GM12801 (cell line): ENCODE measurements around the gene MYO16.

Experiments used
- TF ChIP-seq, protein P1 (sequence below): IDR thresholded peaks from one replicate; pipeline ENCODE4 v1.5.1; 2011; ENCODE audit warnings: control low read depth; ENCODE audit not compliant: insufficient read length; ENCODE audit errors: extremely low read depth

MYO16 gene

DNA sequence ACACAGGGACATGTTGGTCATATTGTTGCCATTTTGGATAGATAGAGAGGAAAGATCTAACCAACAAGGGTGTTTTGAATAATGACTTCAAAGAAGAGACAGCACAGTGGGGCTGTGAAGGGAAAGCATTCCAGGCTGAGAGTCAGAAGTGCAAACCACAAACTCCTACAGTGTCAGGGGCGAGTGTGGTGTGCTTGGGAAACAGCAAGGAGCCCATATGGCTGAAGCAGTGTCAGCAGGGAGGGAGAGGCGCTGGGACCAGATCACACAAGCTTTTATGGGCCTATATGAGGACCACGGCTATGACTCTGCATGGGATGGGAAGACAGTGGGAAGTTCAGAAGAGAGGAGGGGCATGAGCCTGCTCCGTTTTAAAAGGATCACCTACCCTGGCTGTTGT is 166.4 kb downstream of the MYO16 start:
- TF ChIP-seq, protein P1, sequence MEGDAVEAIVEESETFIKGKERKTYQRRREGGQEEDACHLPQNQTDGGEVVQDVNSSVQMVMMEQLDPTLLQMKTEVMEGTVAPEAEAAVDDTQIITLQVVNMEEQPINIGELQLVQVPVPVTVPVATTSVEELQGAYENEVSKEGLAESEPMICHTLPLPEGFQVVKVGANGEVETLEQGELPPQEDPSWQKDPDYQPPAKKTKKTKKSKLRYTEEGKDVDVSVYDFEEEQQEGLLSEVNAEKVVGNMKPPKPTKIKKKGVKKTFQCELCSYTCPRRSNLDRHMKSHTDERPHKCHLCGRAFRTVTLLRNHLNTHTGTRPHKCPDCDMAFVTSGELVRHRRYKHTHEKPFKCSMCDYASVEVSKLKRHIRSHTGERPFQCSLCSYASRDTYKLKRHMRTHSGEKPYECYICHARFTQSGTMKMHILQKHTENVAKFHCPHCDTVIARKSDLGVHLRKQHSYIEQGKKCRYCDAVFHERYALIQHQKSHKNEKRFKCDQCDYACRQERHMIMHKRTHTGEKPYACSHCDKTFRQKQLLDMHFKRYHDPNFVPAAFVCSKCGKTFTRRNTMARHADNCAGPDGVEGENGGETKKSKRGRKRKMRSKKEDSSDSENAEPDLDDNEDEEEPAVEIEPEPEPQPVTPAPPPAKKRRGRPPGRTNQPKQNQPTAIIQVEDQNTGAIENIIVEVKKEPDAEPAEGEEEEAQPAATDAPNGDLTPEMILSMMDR = no peak

DNA sequence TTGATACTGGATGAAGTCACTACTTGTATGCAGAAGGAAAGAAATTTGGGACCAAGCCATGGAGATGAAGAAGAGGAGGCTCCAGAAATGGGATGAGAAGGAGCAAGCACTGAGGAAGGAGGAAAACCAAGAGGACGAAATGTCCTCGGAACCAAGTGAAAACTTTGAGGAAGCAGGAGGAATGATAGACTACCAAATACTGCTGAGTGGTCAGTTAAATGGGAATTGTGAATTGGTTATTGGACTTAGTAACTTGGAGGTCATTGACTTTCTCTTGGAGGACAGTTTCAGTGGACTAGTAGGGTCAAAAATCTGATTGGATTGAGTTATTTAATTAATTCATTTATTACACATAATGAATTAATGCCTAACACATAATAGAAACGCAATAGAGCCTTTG is 167.9 kb downstream of the MYO16 start:
- TF ChIP-seq, protein P1 = no peak

DNA sequence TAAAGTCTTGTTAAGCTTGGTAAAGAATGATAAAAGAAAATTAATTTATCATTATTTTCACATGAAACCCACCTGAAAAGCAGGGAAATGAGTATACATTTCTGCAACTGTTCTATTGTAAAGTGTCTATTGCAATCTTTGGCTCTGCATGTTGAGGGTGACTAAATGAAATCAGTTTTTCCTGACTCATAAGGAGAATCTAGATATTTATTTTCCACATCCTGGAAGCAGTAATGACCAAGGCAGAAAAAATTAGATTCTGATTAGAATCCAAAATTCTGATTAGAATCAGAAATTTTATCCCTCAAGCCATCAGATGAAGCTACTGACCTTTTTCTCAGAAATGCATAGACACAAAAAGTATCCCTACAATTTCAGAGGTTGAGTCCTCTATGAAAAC is 178.4 kb downstream of the MYO16 start:
- TF ChIP-seq, protein P1 = no peak

DNA sequence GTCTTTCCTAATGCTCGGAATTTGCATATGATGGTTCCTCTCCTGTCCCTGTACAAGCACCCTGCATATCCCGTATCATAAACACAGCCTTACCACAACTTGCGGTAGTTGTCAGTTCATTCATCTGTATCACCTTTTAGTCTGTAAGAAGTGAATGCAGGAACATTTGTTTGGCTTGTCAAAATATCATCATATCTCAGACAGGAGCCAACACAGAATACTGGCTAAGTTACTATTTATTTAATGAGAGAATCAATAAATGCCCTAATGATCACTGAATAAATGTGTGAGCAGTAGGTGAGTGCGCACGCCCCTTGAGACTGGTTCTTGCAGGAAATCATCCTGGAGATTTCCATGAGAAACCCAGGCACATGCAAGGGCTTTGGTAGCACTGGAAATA is 182.8 kb downstream of the MYO16 start:
- TF ChIP-seq, protein P1 = no peak

DNA sequence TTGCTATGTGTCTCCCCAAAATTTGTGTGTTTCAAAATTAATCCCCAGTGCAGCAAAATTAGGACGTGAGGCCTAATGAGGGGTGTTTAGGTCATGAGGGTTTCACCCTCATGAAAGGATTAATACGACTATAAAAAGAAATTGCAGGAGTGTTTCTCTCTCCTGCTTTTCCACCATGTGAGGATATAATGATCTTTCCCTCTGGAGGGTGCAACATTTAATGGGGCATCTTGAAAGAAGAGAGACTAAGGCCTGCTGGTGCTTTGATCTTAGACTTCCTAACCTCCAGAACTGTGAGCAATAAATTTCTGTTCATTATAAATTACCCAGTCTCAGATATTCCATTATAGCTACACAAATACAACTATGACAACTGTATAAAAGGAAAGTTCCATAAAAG is 183.2 kb downstream of the MYO16 start:
- TF ChIP-seq, protein P1 = no peak

DNA sequence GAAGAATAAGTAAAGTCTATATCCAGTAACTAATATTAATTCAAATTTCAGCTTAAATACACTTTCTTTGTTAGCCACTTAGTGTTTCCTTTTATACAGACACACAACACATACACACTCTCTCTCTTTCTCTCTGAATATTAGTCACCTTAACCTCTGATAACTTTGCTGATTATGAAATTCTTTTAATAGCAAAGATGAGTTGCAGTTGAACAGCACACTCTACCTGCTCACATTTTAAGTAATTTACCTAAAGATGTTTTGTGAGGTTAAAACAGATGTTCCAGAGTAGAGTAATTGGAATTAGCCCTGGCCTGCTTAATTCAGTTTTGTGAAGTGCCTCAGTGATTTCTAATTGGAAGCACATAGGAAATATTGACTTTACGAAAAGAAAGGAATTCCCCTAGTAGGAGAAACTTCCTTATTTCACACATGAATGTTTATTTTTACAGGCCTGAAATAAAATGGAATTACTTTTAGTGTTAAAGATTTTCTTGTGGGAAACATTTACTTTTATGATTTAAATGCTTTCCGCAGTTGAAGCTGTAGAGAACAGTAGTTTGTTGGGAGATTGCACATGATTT is 184.3 kb downstream of the MYO16 start:
- TF ChIP-seq, protein P1 = no peak

DNA sequence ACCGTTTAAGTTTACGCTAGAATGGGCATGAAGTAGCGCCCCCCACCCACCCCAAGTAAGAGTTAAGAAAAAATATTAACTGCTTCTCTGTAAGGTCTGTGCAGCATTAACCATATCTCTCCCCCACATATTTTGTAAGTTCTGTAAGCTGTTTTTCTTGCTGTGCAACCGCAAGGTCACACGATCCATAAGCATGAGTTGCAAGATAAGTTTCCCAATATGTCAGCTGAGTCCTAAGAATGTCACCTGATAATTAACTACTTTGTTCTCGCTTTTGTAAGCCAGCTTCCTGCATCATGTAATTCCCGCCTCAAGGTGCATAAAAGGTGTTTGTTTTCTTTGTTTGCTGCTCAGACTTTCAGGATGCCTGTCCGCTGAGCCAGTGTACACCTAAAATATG is 187.0 kb downstream of the MYO16 start:
- TF ChIP-seq, protein P1 = no peak
